GM12865 (cell line): Measurements from ENCODE around the gene C3orf22.
A peak's percentile ranks its signal among the peaks of the same experiment; 100 is the strongest.

Source experiments
- DNase-seq: peaks from one replicate; pipeline ENCODE4 v3.0.0; 2010; ENCODE audit warnings: low read depth
- H3K4me3 ChIP-seq: 2 replicates; pipeline ENCODE4 v1.5.1; 2011; ENCODE audit warnings: mild to moderate bottlenecking, low read depth, low read length, control low read depth
- TF ChIP-seq, protein P1 (sequence below): IDR thresholded peaks from 2 replicates; pipeline ENCODE4 v1.5.1; 2011; ENCODE audit warnings: low read length, control low read depth, low read depth, inconsistent platforms; ENCODE audit not compliant: insufficient read depth; ENCODE audit errors: missing control alignments

C3orf22 gene

DNA sequence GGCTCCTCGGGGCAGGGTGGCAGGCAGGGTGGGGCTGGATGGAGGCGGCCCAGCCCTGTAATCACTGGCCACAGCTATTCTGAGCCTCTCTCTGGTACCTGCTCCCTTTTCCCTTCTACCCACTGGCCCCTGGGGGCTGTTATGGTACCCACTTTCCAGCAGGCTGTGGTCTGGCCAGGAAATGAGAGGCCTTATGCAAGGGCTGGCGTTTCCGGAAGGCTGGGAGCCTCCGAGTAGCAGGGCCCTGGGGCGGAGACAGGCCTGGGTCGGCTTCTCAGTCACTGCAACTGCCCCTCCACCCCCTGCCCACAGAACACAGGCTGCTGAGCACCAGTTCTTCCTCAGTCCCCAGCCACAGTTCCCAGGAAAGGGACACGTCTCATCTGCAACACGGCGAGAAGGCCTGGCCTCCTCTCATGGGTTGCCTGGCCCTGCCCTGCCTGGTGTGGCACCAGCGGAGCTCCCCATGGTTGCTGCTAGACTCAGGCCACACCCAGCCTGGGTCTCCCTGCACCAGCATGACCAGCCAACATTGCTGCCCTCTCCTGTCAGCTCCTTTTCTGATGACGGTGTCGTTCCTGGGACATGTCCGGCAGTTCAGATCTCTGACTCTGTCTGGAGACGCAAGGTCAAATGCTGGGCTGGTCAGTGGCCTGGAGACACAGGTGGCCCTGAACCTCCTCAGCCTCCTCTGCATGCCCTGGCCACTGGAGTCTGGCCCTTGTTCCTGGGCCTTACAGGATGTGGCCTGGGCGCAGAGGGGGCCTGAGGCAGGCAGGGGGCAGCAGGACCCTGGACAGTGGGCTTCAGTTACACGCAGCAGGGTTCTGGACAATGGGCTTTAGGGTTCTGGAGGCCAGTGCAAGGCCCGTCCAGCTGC is 28.3 kb downstream of the C3orf22 start:
- no peak overlapping the region for H3K4me3 ChIP-seq
- TF ChIP-seq, protein P1, sequence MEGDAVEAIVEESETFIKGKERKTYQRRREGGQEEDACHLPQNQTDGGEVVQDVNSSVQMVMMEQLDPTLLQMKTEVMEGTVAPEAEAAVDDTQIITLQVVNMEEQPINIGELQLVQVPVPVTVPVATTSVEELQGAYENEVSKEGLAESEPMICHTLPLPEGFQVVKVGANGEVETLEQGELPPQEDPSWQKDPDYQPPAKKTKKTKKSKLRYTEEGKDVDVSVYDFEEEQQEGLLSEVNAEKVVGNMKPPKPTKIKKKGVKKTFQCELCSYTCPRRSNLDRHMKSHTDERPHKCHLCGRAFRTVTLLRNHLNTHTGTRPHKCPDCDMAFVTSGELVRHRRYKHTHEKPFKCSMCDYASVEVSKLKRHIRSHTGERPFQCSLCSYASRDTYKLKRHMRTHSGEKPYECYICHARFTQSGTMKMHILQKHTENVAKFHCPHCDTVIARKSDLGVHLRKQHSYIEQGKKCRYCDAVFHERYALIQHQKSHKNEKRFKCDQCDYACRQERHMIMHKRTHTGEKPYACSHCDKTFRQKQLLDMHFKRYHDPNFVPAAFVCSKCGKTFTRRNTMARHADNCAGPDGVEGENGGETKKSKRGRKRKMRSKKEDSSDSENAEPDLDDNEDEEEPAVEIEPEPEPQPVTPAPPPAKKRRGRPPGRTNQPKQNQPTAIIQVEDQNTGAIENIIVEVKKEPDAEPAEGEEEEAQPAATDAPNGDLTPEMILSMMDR, result no peak
- peak; percentile 18 for DNase-seq

DNA sequence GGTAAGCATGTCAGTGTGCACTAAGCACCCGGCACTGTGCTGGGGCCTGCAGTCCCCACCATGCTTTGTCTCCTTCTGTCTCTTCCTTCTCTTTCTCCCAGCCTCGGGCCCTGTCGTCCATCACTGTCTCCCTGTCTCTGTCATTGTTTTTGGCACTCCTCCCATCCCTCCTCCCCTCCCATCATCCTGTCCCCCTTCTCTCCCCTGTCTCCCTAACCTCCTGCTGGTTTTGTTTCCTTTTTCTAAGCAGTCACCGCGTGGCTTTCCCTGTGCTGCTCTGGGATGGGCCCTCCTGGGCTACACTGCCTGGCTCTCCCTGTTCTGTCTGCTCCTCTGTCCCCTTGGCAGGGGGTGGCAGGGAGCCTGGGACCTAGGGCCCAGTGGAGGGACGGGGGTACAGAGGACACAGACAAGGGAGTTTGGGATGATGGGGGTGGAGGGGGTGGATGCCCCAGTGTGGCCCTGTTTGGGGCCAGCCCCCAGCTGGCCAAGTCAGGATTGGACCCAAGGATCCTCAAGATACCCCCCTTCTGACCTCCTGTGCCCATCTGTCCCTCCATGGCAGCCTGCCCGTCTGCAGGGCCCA is 29.1 kb downstream of the C3orf22 start:
- H3K4me3 ChIP-seq, result no peak overlapping the region
- TF ChIP-seq, protein P1, result no peak
- no peak for DNase-seq

DNA sequence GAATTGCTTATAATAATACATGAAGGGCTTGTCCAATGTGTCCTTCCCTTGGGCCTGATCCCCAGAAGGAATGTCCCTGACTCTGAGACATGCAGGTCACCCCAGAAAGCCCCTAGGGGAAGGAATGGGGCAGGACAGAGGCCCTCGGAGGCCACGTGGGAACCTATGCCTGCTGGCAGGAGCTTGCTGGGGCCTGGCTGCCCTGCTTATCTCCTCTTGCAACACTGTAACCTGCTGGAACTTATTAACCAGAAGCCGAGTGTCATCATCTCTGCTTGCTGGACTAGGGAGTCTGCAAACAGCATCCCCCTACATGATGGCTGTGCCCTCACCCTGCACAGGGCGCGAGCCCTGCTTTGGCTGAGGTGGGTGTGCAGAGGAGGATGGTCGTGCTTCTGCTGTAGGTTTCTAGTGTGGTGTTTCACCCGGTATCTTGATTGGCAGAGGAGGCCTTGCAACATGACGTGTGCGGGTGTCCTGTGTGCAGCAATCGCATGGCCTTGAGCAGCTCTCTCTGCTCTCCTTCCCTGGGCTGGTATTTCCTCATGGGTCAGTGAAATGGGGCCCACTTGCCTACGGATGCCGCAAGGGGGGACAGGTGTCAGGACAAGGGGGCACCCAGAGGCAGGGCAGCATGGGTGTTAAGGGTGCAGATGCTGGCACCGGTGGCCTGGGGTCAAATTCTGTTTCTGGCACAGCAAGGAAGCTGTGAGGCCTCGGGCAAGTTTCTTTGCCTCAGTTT is 29.8 kb downstream of the C3orf22 start:
- no peak overlapping the region for H3K4me3 ChIP-seq
- DNase-seq, result no peak
- TF ChIP-seq, protein P1, result no peak

DNA sequence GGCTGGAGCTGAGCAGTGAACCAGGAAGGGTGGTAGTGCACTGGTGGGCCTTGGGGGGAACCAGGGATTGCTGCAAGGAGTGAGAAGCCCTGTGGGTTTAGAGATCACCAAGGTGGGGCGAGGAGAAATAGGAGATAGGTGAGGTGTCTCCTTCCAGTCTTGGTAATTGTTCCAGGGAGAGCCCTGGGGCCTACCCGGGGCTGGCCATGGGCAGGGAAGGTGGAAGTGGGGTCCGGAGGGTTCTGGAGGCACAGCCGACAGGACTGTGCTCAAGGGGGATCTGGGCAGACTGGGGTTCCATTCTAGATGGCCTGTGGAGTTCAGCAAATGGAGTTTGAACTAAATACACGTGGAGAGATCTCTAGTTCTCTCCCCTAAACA is 30.3 kb downstream of the C3orf22 start:
- DNase-seq, result no peak
- TF ChIP-seq, protein P1, result no peak
- no peak overlapping the region for H3K4me3 ChIP-seq

DNA sequence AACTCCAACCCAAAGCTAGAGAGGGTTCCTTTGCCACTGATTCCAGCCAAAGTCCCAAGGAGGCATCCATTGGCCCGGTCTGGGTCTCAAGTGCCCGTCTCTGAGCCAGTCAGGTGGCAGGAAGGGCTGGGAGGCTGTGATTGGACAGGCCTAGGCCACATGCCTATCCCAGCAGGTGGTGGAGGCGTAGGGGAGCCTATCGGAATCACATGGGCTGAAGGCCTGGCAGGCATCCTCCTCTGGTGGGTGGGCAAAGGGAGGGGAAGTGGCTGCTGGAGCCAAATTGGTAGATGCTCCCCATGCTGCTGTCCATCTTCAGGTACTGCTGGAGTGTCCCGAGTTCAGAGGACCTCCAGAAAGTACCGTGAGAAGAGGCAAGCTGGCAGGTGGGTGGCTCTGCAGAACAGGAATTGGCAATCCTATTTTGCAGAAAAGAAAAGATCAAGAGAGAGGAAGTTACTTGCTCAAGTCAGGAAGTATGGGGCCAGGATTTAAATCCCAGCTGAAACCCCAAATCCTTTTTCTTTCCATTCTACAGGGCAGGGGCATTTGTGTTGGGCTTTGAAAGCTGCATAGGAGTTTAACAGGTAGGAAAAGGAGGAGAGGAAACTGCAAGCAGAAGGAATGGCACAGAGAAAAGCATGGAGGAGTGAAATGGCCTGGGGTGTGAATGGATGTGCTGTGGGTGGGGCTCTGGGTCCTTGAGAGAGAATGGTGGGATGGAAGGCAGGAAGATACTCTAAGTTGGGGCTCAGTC is 31.1 kb downstream of the C3orf22 start:
- no peak for DNase-seq
- TF ChIP-seq, protein P1, result no peak
- no peak overlapping the region for H3K4me3 ChIP-seq

DNA sequence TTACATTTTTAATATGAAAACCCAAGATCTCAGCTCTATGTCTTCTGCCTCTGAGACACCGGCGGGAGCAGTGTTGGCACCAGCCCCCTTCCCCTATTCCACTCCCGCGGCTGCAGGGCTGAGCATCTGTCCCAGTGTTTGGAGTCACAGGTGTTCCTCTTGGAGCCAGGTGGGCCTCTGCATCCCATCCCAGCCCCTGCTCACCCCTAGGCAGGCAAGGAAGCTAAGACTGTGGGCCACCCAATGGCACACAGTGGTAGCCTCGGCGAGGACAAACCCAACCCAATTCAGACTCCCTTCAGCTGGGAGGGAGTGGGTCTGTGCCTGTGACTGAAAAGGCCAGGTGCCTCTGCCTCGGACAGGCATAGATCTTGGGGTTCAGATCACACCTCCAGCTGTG is 31.7 kb downstream of the C3orf22 start:
- no peak for DNase-seq
- TF ChIP-seq, protein P1, result no peak
- no peak overlapping the region for H3K4me3 ChIP-seq
